Stimulated activated CD4-positive, alpha-beta T cell treated with anti-CD3 and anti-CD28 coated beads, TNF-alpha, amount 100 ng/mL, for 48 hours (primary cell): Measurements from ENCODE around the gene AOC1.

Experiments
- DNase-seq, 3 donors: peaks; one replicate each; pipeline ENCODE4 v3.0.0-alpha.2; 2020; ENCODE audit warnings: low read depth in 3 of 3

Gene AOC1

DNA sequence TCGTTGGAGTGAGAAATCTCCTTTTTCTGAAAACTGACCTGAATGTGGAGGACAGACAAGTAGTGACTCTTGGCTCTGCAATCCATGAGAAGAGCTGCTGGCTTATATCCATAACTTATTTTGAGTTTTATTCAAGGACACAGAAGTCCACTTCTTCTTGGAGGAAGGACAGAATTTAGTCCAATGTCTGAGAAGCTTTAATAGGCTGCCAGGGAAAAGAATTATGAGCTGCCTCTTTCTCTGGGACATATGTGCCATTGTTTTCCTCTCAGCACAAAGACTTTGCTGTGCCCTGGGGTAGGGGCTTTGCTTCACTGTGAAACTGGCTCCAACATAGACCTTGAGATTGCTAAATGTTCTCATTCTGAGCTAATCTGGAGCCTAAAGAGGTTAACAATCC is 20.5 kb upstream of the AOC1 start:
- DNase-seq, result no peak

DNA sequence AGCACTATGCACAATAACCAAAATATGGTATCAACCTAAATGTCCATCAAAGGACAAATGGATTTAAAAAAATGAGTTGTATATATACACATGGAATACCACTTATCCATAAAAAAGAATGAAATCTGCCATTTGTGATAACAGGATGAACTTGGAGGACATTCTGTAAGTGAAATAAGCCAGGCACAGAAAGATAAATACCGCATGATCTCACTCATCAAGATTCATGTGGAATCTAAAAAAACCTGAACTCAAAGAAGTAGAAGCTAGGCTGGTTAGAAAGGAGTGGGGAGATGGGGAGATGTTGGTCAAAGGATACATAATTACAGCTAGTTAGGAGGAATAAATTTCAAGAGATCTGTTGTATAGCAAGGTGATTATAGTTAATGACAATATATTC is 17.3 kb upstream of the AOC1 start:
- DNase-seq, result no peak

DNA sequence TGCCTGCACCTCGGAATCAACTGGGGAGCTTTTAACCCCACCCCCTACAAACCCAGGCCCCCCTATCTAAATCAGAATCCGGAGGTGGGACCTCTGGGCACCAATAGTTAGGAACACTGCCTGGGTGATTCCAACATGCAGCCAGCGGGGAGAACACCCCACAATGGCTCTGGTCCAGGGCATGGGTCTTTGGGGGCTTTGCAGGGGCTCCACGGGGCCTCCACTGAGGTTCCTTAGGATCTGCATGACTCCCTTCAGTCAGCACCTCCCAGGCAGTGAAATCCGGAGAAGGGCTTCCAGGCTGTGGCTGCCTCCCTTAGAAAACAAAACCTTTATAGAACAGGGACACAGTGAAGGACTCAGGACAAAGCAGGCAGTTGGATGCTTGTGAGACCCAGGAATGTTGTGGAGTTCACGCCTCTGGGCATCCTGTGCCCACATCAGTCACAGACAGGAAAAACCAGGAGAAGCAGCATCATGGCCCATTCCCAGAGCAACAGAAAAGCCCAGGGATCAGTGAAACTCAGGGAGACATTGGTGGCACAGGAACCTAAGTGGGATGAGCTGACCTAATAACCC is 16.5 kb upstream of the AOC1 start:
- no peak for DNase-seq

DNA sequence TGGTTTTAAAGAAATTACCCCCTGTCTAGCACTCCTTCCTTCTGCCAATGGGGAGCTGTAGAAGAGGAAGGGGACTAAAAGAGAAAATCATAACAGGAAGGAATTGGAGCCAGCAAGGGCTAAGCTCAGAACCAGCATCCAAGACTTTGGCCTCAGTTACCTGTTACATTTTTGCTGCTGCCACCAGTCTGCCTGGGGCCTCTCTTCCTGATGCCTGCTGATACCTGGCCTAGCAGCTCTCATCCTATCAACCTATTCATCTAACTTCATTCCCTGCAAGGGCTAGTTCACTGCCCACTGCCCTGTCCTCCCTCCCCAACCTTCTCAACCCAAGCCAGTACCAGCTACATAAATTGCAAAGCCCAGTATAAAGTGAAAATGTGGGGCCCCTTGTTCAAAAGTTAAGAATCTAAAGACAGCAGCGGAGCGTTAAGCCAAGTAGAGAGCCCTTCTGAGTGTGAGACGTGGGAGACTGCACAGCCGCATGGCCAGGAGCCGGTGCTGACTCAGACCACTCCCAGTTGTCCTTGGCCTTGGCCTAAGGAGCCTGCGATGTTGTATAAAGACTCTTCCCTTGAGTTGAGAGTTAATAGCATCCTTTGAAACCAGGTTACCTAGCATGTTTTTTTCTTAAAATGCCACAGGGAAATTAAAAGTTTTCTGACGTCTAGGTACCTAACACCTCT is 13.2 kb upstream of the AOC1 start:
- DNase-seq, result no peak

DNA sequence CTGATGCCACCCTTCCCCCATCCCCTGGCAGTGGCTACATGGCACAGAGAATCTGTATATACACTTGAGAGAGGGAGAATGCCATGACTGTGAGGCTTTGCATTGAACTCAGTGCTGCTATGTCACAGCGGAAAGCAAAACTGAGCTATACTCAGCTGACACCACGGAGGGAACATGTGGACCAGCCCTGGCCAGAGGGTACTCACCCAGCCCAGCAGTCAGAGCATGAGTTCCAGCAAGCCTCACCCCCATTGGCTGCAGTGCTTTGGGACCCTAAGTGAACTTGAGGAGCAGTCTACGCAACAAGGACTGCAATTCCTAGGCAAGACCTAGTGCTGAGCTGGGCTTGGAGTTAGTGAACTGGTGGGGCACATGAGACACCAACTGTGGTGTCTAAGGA is 10.3 kb upstream of the AOC1 start:
- no peak for DNase-seq

DNA sequence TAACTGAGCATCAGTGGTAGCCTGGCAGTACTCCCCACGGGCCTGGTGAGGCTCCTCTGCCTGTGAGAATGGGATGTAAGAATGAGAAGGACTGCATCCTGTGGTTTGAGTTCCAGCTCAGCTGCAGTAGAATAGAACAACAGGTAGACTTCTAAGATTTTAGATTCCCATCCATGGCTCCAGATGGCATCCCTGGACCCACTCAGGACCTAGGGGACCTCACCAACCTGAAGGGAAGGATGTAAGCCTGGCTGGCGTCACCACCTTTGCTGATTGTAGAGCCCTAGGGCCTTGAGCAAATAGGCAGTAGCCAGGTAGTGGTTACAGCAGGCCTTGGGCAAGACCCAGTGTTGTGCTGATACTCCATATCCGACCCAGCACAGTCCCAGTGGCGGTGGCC is 9.6 kb upstream of the AOC1 start:
- DNase-seq, result no peak

DNA sequence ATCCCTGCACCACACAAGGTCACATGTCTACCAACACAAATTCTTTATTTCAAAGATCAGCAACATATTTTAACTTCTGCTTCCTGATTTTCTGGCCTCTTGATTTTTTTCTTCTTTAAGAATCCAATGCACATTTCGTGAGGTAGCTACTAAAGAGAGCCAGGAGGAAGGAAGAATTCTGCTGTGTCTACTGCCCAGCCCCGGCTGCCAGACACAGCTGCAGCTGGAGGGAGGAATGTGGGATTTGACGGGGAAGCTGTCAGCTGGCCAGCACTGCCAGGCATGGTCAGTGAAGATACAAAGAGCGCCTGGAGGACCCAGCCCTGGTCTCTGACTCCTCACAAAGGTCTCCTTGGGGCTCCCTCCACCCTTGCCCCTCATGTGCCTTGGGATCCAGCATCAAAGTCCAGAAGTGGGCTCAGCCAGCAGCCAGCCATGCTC is 6.9 kb upstream of the AOC1 start:
- no peak for DNase-seq

DNA sequence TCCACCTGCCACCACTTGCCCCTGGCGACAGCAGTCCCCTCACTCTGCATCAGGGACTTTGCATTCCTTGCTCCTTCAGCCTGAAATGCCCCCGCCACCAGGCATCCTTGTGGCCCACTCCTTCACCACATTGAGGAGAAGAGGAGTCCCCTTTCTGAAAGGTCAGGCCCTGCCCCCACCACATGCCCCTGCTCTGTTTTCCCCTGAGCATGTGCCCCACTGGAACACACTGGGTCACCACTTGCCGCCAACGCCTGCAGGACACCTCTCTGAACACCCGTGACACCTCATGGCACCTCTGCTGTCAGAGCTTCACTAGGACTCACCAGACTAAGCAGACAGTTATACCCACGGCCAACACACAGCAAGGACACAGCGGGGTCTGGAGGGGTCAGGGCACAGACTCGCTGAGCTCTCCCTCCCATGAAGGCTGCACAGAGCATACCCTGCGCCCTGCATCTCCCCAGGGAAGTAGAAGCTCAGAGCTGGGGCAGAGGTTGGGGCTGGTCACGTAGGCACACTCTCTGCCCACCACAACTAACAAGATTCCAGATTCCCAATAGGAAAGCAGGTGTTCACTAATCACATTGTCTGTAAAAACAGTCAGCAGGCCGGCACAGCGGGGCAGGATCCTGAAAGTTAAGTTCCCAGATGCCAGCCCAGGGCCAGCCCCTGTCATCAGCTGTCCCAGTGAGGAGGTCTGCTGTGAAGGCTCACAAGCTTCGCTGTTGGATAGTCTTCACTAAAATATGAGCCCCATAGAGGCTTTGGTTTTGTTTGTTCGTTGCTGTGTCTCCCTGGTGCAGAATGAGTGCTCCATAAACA is 5.8 kb upstream of the AOC1 start:
- no peak for DNase-seq

DNA sequence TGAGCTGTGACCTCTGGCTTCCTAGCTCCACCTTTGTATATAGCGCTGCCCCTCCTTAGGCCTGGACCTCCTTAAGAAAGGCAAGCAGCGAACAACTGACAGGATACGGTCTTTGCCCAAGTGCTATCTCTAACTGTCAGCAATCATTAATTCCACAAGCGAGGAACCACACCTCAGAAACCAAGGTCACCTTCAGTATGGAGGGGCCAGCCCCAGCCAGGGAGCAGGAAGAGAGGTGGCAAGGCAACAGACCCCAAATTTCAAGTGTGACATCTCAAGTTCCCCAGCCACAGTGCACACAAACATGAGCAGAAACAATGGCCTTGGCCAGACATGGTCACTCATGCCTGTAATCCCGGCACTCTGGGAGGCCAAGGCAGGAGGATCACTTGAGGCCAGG is 4.8 kb upstream of the AOC1 start:
- no peak for DNase-seq

DNA sequence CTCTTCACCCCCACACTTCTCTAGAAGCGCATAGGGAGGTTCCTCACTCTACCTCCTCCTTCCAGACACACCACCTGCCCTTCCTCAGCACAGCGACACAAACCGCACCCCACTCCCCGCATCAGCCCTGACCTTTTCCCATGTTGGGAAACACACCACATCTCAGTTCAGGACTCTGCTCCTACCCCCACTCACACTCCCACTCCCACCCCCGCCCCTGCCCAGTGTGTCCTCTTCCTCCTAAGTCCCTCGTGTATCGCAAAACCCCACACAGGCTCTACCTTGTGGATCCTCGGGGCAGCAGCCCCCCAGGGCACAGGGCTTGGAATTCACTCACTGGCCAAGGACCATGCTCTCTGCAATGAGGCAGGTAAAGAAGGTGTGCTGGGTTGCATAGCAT is 4.2 kb upstream of the AOC1 start:
- DNase-seq, result no peak

DNA sequence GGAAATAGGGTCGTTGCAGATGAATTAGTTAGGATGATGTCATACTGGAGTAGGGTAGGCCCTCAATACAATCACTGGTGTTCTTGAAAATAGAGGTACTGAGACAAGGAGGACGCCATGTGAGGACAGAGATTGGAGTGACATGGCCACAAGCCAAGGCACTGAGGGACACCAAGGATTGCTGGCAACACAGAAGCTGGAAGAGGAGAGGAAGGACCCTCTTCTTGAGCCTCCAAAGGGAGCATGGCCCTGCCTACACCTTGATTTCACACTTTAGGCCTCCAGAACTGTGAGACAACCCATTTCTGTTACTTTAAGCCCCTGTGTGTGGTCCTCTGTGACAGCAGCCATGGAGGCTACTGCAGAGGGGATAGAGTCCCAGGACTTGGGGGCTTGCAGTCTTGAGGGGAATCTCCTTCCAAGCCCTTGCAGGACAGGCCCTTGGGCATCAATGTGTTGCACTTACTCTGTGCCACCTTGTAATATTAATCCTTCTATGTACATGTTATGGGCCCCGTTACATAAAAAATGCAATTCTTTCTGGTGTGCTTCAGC is 3.7 kb upstream of the AOC1 start:
- no peak for DNase-seq

DNA sequence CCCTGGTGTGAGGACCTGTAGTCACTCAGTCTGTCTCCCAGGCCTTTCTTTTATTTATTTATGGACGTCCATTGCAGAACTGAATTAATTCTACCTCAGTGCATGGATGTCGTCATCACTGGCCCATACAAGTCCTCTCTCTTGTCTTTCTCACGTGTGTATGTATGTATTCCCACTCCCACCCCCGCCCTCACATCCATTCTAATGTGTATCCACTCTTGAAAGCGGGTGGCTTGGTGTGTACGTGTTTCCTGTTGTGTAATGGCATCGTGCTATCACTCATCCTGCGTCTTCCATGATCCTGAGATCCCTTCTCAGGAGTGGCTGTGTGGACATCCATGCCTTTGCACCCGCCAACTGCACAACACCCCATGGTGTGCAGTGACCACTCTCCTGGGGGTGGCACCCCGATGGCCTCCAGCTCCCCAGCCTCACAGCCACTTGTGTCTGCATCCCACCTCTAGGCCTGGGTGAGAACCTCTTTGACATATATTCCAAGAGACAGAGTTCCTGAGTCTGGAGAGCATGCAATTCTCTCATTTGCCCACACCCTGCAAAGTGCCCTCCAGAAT is 3.0 kb upstream of the AOC1 start:
- DNase-seq, result no peak

DNA sequence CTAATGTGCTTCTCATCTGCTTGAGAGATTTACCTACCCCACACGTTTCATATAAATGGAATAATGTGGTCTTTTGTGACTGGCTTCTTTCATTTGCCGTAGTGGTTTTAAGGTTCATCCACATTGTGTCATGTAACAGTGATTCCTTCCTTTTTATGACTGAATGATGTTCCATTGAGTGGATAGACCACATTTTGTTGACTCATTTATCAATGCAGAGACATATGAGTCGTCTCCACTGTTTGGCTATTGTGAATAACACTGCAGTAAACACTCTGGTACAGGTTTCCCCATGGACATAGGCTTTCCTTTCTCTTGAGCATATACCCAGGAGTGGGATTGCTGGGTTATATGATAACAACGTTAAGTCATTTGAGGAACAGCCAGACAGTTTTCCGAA is 2.0 kb upstream of the AOC1 start:
- no peak for DNase-seq

DNA sequence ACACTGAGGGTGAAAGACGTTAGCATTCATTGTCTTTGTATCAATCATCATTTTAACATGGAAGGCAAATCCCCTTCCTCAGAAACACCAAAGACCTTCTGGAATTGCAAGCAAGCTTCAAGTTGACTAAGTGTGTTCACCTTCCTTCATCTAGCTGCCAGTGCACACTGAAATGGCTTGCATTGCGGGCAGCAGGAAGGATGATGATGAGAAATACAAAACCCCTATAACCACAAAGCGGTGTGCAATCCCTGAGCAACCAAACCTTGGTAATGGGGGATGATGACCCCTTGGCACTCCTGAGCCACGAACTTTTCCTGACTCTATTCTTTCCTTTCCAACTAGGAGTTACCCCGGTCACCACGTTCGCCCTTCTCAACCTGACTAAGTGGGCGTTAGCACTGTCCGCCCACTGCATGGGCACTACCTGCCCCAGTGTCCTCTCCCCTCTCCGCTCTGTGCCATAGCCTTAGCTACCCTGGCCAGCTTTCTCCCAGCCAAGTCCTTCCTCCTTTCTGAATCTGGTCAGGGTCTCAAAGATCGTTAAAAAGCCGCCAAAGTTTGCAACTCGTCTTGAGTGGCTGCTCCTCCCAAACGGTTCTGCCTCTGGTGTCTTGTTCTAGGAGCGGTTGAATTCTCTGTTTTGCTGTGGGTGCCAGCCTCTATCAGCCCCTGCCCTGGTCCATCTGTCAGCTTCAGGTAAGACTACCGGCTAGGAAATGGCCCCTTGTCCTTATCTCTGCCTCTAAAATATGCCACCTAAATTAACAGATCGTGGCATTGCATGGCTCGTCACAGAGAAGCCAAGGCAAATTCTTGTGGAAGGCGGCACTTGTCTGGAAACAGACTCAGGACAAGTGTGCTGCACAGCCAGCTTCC is 586 bp upstream of the AOC1 start:
- no peak for DNase-seq

DNA sequence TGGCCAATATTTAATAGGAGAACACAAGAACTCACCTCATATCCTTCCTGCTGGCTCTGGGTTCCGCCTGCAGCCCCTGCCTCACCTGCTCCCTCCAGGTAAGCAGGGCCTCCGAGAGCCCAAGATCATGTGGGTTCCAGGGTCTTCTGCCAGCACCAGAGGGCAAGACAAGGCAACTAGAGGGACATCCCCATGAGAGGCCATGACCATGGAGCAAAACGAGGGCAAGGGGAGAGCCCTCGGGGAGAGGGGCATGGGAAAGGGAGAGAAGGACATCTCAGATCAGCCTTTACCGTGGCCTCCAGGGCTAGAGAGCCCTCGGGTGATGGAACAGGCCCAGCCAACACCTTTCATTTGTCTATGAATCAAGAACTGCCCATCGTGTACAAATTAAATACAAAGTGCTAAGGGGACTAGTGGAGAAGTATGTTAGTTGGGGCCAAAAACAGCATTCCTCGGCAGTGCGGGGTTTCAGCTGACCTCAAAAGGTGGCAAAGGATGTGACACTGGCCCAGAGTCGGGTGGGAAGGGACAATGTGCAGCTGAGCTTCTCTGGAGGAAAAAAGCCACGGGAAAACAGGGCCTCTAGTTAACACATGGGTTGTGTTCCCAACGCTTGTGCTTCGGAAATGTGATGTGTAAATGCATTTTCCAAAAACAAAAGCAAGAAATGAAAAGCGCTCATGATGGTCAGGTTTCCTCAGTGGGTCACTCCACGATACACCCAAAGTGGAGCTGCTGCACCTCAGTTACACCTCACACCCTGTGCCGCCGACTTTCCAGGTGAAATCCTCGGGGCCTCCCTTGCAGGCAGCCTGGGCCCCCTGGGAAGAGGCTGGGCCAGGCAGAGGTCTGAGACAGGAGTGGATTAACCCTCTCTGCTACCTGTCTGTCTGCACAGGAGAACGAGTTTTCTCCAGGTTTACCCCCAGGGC is 2.0 kb downstream of the AOC1 start:
- no peak for DNase-seq

DNA sequence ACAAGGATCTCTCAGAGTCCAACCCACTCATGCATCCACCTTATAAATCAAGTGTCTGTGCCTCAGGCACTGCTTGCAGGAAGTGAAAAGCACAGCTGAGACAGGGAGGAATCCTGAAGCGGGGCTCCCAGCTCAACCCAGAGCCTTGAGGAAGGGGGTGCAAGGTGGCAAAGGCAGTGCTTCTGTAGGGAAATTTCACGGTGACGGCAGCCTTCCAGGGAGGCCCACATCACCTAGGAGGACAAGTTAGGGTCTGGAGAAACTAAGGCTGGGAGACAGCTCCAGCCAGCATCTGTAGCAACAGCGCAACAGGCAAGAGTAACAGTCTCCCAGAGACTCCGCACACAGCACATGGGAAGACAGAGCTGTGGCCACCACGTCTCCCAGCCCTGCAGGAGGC is 2.7 kb downstream of the AOC1 start:
- DNase-seq, result no peak

DNA sequence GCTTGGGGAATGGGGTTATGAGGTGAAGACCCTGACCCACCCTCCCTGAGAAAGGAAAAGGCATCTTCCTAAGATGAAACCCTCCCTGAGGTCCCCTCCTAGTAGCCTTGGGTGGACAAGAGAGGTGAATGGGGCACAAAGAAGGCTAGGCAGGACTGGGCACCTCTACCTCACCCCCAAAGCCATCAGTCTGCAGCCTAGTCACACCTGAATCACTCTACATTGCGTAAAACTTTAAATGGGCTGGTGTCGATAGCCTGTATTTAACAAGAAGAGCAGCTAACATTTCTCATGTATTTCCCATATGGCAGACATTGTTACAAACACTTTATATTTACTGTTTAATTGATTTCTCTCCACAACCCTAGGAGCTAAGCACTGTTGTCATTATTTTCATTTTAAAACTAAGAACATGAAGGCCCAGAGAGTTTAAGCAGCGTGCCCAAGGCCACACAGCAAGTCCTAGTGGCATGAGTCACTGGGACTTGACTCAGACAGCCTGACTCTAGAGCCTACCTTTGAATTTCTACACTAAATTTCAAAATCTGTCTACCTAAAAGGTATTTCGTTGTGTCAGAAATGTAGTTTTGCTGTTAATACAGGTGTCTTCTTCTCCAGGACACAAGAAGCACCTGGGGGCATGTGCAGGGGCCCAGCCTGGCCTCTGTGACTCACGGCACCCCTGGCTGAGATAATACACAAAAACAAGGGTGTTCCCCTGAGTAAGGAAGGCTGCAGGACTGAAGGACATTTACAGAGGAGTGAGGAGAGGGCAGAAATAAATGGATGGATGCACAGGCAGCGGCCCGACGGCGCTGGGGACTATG is 3.4 kb downstream of the AOC1 start:
- no peak for DNase-seq

DNA sequence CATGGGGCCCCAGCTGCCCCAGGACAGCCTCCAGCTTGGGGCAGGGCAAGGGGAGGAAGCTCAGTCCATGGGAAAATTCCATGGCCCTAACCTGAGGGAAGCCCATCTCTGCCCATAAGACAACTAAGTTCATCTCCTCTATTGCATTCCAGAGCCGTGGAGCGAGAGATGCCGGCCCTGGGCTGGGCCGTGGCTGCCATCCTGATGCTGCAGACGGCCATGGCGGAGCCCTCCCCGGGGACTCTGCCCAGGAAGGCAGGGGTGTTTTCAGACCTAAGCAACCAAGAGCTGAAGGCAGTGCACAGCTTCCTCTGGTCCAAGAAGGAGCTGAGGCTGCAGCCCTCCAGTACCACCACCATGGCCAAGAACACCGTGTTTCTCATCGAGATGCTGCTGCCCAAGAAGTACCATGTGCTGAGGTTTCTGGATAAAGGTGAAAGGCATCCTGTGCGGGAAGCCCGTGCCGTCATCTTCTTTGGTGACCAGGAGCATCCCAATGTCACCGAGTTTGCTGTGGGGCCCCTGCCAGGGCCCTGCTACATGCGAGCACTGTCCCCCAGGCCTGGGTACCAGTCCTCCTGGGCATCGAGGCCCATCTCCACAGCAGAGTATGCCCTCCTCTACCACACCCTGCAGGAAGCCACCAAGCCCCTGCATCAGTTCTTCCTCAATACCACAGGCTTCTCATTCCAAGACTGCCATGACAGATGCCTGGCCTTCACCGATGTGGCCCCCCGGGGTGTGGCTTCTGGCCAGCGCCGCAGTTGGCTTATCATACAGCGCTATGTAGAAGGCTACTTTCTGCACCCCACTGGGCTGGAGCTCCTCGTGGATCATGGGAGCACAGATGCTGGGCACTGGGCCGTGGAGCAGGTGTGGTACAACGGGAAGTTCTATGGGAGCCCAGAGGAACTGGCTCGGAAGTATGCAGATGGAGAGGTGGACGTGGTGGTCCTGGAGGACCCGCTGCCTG is 4.3 kb downstream of the AOC1 start:
- no peak for DNase-seq
